Limb (tissue), 2 donors: ENCODE measurements around the gene TAF5L.
"Not testable (repeated sequence)": the region's sequence is repeated elsewhere in the genome, so short reads cannot be mapped to it uniquely, and the experiment has no call there.

Experiments used
- DNase-seq, 2 donors: peaks; one replicate each; pipeline ENCODE4 v3.0.0-alpha.2; 2016; ENCODE audit errors: extremely low spot score in 2 of 2

Gene TAF5L

DNA sequence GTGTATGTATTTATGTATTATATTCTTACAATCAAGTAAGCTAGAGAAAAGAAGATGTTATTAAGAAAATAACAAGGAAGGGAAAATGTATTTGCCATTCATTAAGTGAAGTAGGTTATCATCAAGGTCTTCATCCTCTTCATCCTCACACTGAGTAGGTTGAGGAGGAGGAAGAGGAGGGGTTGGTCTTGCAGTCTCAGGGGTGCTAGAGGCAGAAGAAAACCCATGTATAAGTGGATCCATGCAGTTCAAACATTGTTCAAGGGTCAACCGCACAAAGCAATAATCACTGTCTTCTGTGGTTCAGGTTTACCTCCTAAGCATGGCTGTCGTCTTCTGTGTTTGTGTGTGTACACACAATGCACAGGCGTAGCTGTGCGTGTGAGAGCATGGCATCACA, 17.0 kb upstream of the TAF5L start:
- no peak for DNase-seq

DNA sequence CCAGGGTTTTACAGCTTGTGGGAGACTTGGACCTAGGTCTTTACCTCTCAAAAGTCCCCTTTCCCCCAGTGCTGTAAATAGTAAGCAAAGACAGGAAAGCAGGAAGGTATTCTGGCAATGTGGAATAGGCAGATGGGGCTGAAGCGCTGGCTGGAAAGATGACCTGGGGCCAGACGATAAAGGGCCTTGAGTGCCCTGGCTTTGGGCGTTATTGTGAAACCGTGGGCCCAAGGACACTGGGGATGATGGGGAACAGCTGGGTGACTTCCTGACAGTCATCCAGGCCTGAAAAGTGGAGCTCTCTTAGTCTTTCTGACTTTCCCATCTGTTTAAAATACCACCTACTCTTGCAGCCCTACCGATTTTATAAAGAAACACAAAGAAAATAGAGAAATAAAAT, 16.5 kb upstream of the TAF5L start:
- DNase-seq = no peak

DNA sequence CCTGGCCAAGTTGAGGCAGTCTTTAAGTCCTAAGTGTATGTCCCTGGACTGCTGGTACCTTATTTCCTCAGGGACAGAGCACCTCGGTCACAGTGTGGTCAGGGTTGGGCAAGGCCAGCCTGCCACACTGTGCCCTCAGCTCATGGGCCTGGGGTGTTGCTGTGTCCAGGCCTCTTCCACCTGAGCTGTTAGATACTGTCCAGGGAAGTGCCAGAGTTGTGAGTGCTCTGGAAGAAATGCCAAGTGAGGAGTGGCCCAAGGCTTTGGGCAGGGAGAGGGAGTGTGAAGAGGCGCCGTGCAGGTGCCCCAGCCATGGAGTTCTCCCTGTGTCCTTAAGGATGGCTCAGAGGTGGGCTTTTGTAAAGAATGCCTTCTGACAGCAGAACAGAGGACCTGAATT, 15.4 kb upstream of the TAF5L start:
- no peak for DNase-seq

DNA sequence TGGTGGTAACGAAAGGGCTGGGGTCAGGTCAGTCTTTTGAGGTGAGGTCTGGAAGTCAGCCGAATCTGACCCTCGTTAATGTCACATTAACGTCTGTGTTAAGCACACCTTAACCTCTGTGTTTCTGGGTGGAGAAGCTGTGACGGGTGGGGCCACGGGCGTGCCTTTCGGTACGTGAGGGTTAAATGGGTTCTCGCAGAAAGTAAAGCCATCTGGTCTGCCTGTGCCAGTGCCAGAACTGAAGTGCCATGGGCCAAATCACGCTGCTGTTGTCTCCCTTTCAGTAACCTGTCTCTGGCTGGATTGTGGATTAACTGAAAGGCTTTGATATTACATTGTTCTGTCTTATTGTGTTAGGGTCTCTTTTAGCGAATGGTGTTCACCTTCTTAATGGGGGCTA, 14.5 kb upstream of the TAF5L start:
- no peak for DNase-seq

DNA sequence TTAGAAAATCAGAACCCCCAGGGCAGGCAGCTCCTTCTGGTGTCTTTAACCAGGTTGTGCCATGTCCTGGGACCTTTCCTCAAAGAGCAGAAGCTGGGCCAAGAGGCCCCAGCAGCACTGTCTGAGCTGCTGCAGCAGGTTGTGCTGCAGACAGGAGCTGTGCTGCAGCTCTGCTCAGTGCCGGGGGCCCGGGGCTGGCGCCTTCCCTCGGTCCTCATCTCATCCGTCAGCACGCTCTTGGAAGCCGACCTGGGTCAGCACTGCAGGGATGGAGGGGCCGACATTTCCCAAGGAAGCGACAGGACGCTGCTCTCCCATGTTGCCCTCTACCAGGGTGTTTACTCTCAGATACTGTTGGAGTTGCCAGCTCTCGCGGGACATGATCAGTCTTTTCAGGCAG, 11.8 kb upstream of the TAF5L start:
- DNase-seq = no peak

DNA sequence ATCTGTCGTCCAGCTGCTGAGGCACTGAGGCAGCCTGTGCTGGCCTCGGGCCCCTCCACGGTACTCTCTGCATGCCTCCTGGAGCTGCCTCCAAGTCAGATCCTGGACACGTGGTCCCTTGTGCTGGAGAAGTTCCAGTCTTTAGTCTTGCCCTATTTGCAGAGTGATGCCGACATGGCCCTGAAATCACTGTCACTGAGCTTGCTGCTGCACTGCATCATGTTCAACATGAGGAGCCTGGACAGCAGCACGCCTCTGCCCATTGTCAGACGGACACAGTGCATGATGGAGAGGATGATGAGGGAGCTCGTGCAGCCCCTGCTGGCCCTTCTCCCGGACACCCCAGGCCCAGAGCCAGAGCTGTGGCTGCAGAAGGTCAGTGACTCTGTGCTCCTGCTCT, 10.1 kb upstream of the TAF5L start:
- DNase-seq = no peak

DNA sequence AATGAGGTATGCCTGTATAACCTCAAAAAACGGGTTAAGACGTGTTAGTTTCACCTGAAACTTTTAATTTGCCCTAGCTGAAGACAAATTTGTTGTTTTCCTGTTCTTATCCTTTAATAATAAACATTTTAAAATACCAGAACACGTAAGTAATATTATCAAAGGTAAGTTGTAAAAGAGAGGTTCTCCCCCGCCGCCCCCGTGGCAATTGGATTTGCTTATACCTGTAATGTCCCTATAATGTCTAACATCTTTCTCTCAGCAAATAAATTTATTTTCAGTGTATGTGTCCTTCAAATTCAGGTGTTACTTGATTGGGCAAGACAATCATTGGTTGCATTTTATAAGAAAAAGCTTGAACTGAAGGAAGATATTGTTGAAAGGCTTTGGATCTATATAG, 6.0 kb upstream of the TAF5L start:
- no peak for DNase-seq

DNA sequence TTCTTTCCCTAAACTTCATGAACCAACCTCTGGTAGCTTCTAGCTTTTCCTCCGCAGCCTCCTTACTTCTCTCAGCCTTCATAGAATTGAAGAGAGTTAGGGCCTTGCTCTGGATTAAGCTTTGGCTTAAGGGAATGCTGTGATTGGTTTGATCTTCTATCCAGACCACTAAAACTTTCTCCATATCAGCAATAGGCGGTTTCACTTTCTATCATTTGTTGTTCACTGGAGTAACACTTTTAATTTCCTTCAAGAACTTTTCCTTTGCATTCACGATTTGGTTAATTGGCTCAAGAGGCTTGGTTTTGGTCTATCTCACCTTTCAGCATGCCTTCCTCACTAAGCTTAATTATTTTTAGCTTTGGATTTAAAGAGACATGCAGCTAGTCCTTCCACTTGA, 5.2 kb upstream of the TAF5L start:
- DNase-seq = no peak

DNA sequence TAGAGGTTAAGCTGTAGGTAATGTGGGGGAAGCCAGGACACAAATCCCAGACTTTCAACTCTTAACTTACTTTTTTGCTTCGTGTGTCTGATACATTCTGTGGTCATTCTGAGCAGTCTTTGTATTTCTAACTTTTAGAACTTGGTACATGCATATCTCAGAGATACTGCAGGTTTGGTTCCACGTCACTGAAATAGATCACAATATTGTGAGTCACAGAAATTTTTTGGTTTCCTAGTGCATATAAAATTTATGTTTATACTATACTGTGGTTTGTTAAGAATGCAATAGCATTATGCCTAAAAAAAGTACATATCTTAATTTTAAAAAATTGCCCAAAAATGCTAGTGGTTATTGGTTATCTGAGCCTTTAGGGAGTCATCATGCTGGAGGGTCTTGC, 3.3 kb upstream of the TAF5L start:
- DNase-seq = no peak

DNA sequence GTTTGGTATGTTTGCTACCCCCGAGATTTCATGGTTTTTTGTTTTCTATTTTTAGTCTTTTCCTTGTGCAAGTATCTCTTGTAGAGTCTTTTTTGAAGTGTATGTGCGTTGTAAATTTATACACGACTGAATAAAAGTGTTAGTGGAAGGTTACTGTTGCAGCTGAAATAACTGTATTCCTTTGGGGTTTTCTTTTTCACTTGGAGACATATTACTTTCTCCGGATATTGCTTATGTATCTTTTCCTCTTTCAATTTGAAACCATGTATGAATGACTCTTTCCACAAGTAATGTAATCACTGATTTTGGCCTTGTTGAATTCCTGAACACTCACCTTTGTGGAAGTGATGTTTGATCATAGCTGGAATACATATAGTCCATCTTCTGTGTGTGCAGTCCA, 1.1 kb upstream of the TAF5L start:
- no peak for DNase-seq

DNA sequence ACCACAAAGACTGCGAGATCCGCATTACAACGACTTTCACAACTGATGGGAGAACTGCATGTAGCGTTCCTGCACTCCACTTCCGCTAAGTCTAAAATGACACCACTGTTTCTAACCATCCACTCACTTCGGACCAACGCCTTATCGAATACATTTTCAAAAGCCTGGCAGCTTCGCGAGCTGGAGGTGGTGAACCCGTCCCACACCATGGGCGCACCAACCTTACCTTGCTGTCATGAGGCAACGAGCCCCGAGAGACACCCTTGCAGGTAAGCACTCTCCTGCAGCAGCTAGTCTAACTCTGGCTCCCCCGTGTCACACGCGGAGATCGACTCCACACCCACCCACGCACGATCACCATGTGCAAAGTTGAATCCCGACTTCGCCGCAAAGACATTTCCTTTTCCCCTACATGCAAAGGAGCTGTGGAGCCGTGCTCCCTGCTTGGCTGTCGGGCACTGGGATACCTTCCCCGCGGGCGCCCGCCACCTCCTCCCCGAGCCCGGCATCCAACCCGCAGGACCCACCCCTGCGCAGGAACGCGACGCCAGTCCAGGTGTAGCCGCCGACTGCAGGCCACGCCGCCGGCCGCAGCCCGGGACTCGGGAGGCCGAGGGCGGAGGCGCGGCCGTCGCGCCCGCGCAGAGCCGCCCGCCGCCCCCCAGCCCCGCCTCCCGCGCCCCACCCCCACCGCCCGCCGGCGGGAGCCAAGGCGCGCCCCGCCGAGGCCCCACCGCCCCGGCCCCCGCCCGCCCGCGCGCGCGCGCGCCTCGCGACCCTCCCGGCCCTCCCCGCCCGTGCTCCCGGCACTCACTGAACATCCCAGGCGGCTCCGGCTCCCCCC, 629 bp downstream of the TAF5L start:
- peak in 1 of 2 donors; percentile 13 for DNase-seq

DNA sequence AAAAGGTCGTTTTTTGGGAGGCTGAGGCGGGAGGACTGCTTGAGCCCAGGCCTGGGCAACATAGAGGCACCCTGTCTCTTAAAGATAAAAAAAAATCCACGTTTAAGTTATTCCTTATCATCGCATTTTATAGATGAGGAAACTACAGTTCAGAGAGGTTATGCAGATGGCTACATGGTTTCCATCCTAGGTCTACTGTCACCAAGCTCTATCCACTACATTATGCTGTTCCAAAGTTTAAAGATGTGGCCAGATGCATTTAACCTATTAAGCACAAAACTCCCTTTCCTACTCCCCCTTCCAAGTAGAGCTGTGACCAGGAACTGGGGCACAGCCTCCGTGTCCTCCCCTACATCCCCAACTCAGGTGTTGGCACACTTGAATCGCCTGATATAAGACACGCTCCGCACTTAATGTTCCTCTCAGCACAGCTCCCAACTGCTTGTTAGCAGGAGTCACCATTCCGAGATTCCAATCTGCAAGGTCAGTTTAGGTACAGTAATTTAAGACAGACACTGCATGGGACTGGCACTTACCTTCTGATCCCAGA, 1.3 kb downstream of the TAF5L start:
- DNase-seq = no peak

DNA sequence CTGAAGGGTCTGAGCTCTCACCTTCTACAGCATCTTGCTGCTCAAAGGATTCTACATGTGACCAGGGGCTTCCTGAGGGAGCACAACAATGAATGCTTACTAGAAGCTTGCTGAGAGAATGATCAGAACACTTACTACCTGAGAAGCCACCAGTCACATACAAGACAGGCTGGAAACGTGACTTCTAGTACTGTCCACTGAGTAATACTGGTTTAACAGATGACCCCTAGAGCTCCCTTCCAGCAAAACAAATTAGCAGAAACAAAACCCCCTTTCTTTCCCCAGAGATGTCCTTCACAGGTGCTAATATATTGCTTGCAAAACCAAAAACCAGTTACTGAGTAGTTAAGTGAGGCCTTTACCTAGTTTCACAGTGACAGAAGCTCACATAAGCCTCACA, 2.1 kb downstream of the TAF5L start:
- DNase-seq = no peak

DNA sequence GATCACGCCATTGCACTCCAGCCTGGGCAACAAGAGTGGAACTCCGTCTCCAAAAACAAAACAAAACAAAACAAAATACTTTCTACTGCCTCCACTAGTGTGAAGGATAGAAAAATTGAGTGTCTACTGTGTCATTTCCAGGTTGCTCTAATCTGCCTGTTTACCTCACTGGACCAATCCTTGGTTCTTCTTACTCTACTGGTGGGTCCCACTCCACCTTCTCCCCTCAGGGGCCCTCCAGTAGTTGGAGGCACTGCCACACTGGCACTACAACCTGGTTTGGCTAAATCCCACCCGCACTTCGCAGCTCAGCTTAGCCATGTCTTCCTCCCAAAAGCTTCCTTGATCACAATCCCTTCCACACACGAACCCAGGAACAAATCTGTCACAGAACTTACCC, 2.7 kb downstream of the TAF5L start:
- no peak for DNase-seq

DNA sequence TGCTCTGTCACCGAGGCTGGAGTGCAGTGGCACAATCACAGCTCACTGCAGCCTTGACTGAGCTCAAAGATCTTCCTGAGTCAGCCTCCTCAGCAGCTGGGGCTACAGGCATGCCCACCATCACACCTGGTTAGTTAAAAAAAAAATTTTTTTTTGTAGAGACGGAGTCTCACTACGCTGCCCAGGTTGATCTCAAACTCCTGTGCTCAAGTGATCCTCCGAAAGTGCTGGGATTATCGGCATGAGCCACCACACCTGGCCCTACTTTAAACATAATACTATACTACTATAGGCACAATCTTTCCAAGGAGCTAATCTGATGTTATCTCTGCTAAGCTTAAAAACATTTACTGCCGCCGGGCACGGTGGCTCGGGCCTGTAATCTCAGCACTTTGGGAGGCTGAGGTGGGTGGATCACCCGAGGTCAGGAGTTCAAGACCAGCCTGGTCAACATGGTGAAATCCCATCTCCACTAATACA, 3.2 kb downstream of the TAF5L start:
- DNase-seq = not testable (repeated sequence)

DNA sequence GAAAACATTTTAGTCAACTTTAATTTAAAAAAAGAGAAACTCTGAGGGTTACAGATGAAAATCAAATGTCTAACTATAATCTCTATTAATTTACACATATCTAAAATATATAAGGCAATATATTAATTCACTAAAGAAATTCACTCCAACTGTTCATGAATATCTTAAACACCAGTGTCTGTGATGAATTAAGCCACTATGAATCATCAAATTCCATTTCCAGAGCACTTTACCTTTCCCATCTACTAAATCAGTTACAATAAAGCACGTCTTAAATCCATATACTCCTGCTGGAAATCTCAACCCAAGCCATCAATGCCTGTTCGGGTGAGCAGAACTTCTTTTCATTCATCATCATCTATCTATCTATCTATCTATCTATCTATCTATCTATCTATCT, 4.3 kb downstream of the TAF5L start:
- DNase-seq = no peak

DNA sequence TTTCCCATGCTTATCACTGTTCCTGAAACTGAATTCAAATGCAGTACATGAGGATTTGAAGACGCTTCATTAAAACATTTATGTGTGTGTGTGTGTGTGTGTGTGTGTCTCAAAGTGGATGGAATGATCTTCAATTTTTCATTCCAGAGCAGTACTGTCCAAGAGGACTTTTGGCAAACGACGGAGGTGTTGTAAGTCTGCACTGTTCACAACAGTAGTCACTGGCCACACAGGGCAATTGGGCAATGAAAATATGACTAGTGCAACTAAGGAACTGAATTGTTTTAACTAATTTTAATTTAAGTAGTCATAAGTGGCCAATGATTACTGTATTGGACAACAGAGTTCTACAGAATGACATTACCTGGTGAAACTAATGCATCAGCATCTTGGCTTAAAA, 5.0 kb downstream of the TAF5L start:
- no peak for DNase-seq

DNA sequence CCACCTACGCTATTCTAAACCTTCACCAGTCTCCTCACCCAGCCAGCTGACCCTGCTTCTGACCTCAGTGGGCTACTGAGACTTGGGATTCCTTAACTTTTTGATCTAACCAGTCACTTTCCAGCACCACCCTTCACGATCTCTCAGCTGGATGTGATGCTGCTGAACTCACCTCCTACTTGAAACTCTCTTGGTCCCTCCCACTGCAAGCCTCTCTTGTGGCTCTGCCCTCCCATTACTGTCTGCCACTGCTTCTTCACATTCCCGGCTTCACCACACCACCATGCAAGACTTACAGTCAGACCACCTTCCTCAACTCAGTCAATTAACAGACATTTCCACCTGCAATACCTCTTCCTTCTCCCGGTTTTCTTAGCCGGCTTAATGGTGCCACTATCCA, 6.3 kb downstream of the TAF5L start:
- DNase-seq = no peak

DNA sequence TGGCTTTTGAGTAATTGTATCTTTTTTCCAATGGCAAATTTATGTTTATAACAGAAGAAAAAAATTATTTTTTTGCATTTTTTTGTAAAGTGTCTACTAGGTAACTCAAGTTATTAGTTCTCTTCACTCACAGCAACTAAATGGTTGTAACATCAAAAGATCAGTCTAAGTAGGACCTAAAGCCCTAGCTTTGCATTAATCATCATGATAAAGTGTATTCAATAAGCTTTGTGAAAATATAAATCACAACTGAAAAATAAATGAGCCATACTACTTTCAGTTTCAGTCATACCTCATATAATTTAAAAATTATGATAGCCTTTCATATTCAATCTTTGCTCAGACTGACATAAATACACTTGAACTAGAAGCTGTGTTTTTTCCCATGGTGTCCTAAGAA, 6.9 kb downstream of the TAF5L start:
- no peak for DNase-seq

DNA sequence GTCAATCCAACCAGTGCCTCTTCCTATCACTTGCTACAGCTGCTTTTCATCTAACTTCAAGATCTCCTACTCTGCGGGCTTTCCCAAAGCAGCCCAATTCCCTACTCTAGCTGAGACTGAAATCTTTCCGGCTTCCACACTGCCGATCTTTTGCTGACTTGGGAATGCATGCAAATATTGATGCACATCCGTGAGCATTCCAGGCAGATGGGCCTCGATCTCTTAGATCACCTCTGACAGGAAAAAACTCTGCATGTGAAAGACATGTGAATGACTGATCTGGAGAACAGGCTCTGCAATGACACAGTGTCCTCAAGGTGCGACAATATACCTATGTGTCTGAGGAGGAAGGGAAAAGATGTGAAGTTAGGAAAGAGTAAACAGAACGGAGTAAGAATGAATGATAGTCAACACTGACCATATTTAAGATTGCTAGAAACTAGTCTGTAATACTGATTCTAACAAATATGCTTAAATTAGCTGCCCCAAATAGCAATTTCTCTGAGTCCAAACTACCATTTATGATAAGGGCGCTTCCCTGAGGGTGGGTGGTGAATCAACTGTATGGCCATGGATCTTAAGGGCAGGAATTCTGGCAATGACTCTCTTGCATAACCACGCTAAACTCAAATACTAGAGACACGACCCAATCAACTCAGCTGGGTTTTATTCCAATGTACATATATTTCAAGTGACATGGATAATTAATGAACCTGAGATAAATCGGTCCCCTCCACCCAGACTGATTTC, 8.4 kb downstream of the TAF5L start:
- DNase-seq = no peak

DNA sequence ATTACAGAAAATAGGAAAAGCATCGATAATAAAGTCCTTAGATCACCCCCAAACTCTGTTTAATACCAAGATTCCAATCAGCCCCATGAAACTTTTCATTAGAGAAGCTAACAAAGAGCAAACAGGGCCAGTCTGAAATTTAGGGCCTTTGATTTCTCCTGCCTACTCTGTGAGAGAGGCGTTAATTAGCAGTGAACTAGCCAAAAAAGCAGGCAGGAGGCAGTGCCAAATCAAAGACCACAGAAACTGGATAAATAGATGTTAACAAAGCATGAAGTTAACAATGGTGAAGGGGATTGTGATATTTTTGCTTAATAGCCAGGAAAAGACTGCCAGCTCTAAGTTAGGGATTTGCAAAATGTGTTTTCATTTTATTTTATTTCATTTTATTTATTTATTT, 11.2 kb downstream of the TAF5L start:
- no peak for DNase-seq

DNA sequence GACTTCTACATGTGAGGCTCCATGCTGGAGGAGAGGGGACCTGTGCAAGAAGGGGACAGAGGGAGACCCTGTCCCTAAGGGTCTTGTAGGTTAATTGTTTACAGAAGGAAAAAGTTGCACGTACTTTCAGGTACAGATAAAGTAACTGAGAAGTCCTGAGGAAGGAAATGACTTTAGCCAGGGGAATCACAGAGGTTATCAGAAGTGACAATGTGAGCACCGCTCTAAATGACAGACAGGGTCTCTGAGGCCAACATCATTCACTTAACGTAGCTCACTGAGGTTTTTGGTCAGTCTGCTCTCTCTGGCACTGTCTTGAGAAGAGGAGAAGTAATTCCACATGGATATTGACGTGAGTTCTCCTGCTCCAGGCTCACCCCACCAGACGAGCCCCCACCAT, 12.0 kb downstream of the TAF5L start:
- DNase-seq = no peak

DNA sequence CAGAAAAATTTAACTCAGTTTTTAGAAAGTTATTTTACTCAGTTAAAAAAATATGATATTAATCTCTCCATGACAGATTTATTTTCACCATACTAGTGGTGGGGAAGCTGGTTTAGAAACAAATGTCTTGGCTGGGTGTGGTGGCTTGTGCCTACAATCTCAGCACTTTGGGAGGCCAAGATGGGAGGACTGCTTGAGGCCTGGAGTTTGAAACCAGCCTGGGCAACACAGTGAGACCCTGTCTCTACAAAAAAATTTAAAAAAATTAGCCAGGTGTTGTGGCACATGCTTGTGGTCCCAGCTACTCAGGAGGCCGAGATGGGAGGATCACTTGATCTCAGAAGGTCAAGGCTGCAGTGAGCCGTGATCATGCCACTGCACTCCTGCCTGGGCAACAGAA, 17.3 kb downstream of the TAF5L start:
- no peak for DNase-seq
